Vagina (tissue), 2 donors: ENCODE data around the gene DTD1.

Source experiments
- POLR2A ChIP-seq, 2 donors: fragments of 450-650 bp; IDR thresholded peaks; one replicate each; pipeline ENCODE4 v1.6.1; 2017; ENCODE audit warnings: antibody characterized with exemption in 2 of 2, mild to moderate bottlenecking in 2 of 2, moderate library complexity in 2 of 2
- TF ChIP-seq, protein P1 (sequence below), 3 experiments: fragments of 450-650 bp in 2 of 3; fragments of 200-600 bp in 1 of 3; sonication (generic) in 1 of 3; IDR thresholded peaks; one replicate each; pipeline ENCODE4 v1.5.1; 2017 to 2019; ENCODE audit warnings: antibody characterized with exemption in 3 of 3, mild to moderate bottlenecking in 2 of 3, moderate library complexity in 2 of 3

DNA sequence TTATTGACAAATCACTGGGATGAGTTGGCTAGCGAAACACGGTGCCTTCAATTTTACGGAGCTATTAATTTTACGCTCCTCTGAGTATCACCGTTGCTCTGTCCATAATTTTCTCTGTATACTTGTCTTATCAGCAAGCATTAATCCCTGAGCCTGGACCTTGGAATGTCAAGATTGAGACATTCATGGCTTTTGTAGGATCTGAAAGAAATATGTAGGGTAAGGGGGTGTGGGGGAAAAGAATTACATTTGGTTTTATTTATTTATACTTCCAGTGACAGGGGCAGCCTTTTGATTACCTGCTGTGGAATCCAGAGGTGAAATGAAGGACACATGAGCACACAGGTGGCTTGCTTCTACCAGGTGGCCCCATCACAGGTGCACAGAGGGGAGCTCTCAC, 46.6 kb downstream of the DTD1 start:
- TF ChIP-seq, protein P1, sequence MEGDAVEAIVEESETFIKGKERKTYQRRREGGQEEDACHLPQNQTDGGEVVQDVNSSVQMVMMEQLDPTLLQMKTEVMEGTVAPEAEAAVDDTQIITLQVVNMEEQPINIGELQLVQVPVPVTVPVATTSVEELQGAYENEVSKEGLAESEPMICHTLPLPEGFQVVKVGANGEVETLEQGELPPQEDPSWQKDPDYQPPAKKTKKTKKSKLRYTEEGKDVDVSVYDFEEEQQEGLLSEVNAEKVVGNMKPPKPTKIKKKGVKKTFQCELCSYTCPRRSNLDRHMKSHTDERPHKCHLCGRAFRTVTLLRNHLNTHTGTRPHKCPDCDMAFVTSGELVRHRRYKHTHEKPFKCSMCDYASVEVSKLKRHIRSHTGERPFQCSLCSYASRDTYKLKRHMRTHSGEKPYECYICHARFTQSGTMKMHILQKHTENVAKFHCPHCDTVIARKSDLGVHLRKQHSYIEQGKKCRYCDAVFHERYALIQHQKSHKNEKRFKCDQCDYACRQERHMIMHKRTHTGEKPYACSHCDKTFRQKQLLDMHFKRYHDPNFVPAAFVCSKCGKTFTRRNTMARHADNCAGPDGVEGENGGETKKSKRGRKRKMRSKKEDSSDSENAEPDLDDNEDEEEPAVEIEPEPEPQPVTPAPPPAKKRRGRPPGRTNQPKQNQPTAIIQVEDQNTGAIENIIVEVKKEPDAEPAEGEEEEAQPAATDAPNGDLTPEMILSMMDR (IDR thresholded peaks at IDR 0.05): no peak
- TF ChIP-seq POLR2A (IDR thresholded peaks at IDR 0.05): no peak
